Activated T-helper 9 cell treated with anti-CD3 and anti-CD28 coated beads, Interleukin-2, amount 50 U/mL, for 16 hours (primary cell): ENCODE measurements around the gene TOR4A.

ENCODE experiments used
- DNase-seq: peaks from one replicate; pipeline ENCODE4 v3.0.0-alpha.2; 2020; ENCODE audit warnings: low read depth

The TOR4A gene

GRCh38 chr9:137306850-137307254, 29.3 kb downstream of the TOR4A start:
- DNase-seq, result no peak

- DNase-seq, result no peak
These were observed 29.9 kb downstream of the TOR4A start for GRCh38 chr9:137307255-137308056.

- no peak for DNase-seq
These were observed 30.6 kb downstream of the TOR4A start for GRCh38 chr9:137308057-137308619.

GRCh38 chr9:137309368-137310188, 32.1 kb downstream of the TOR4A start:
- no peak for DNase-seq

- DNase-seq, result no peak
These were observed 32.9 kb downstream of the TOR4A start for GRCh38 chr9:137310189-137311052.

- DNase-seq, result no peak
These were observed 33.9 kb downstream of the TOR4A start for GRCh38 chr9:137311171-137311985.

GRCh38 chr9:137311986-137312851, 34.7 kb downstream of the TOR4A start:
- no peak for DNase-seq

- DNase-seq, result no peak
These were observed 35.4 kb downstream of the TOR4A start for GRCh38 chr9:137312852-137313325.

GRCh38 chr9:137313326-137313936, 35.9 kb downstream of the TOR4A start:
- DNase-seq, result no peak

- DNase-seq, result no peak
These were observed 36.5 kb downstream of the TOR4A start for GRCh38 chr9:137313956-137314560.

GRCh38 chr9:137314561-137315560, 37.3 kb downstream of the TOR4A start:
- no peak for DNase-seq

- DNase-seq, result no peak
These were observed 38.1 kb downstream of the TOR4A start for GRCh38 chr9:137315581-137316011.

- DNase-seq, result no peak
These were observed 38.8 kb downstream of the TOR4A start for GRCh38 chr9:137316012-137316981.

GRCh38 chr9:137317021-137317717, 39.6 kb downstream of the TOR4A start:
- DNase-seq, result no peak

GRCh38 chr9:137317718-137318511, 40.4 kb downstream of the TOR4A start:
- no peak for DNase-seq
